GM18858 (cell line): Measurements from ENCODE around the gene EXO1.

Experiments
- ATAC-seq: cut with Tn5 transposase; IDR thresholded peaks from one replicate; pipeline ENCODE4 v1.9.1; 2021; ENCODE audit not compliant: unreplicated experiment

EXO1 gene

DNA sequence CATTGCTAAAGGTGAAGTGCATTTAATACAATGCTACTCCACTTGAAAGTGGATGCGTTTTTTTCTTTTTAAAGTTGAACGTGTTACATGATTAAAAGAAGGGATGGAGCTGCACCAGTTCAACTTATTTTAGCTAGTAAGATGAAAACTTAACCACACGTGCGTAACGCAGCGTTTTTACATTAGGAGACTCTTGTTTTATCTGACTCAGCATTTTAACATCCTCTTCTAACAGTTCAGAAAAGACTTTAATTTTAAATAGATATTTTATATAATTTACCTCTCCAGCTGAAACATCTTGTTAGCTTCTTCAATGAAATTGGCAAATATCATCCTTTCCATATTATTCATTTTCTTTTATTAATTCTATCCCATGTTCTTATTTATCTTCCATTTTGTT, 33.4 kb downstream of the EXO1 start:
- ATAC-seq, result no peak

DNA sequence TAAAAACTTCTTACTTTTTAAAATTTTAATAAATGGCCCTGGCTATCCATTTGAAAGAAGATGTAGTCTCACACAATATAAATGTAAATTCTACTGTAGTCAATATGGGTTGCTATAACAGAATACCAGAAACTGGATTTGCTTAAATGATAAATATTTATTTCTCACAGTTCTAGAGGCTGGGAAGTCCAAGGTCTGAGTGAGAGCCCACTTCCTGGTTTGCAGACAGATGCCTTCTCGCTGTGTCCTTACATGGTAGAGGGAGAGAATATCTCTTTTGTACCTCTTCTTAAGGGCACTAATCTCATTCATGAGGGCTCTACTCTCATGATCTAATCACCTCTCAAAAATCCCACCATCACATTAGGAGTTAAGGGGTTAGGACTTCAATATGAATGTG, 35.2 kb downstream of the EXO1 start:
- ATAC-seq, result no peak

DNA sequence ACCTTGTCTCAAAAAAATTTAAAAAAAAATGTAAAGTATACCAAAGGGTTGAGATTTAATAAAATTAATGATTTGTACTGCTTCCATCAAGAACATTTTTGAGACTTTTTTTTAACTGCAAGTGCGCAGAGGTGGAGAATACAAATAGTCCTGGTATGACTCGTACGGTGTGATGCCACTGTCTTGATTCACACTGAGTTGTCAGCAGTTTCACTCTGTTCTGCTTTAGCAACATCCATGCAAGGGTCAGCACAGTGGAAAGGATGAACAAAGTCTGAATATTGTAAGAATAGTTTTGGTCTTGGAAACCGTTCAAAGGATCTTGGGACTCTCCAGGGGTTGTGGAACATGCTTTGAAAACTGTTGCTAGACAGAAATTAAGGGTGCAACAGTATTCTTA, 40.2 kb downstream of the EXO1 start:
- no peak for ATAC-seq

DNA sequence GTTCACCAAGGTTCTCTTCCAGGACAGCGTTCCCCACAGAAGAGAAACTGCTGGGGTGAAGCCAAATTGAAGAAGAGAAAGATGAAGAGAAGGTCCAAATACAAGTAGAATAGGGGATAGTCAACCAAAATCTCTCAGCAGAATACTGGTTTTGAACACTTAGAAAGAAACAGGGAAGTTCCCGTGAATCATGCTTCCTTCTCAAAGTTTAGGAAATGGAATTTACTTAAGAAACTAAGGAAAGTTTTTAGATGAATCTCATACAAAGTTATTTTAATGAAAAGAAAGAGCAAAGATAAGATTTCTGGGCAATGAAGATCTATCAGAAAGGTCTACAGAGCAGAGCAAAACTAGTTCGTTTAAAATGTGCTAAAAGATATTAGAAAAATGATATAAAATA, 43.3 kb downstream of the EXO1 start:
- ATAC-seq, result no peak

DNA sequence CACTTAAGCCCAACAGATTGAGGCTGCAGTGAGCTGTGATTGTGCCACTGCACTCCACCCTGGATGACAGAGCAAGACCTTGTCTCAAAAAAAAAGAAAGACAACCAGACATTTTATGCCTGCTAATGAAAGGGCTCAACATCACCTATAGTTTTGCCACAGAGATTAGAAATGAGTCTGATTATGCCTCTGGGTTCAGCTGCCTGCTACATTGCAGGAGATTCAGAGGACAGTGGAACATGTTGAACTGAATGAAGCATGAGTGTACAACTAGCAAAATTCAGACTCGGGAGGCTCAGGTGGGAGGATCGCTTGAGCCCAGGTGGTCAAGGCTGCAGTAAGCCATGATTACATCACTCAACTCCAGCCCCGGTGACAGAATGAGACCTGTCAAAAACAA, 46.0 kb downstream of the EXO1 start:
- no peak for ATAC-seq

DNA sequence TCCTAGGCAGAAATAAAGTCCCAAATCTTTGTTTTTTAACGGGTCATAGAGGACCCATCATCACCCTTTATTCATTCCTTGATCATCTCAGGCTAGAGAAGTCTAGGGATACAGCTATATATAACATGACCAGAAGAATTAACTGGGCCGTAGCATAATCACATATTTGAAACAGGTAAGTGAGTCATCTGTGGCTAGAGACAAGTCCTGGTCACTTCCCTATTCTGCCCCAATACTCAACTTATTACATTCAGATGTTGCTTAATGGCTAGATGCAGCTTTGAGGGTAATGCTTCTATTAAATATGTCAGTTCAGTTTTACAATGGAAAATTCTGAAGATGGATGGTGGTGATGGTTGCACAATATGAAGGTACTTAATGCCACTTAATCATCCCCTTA, 47.0 kb downstream of the EXO1 start:
- peak; percentile 68 for ATAC-seq

DNA sequence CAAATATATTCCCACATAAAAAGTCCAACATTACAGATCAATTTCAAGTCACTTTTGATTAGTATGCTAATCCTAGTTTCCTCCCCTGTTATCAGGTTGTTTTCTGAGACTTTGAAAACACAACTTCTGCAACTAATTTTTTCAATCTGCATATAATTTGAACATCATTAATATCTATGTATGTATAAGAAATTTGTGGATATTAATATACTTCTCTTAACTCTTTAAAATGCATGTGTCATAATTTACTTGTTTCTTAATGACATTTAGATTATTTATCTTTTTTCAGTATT, 48.6 kb downstream of the EXO1 start:
- no peak for ATAC-seq

DNA sequence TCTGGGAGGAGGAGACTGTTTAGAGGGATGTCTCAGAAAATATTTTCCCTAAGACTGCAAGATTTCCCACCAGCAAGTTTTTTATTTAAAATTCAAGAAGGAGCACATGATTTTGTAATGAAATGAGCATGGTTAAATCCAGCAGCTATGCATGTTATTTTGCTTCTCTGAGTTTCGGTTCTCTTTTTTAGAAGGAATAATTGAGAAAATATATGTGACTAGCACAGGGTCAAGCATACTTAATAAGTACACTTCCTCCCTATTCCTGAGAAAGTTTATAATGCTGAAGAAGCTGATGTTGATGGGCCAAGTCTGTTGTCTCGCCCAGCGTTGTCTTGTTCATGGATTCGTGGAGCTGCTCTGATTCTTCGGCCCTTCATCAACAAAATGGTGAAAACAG, 51.2 kb downstream of the EXO1 start:
- ATAC-seq, result no peak

DNA sequence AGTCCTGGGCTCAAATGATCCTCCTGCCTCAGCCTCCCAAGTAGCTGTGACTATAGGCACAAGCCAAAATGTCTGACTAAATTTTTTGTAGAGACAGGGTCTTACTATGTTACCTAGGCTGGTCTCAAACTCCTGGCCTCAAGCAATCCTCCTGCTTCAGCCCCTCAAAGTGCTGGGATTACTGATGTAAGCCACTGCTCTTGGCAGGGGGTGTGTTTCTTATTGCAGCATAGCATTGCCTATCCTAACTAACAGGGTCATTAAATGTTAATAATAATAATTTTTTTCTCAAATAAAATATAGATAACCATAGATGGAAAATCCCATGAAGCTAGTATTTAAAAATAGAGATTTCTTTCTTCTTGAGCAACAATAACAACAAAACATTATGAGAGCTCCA, 52.4 kb downstream of the EXO1 start:
- no peak for ATAC-seq

DNA sequence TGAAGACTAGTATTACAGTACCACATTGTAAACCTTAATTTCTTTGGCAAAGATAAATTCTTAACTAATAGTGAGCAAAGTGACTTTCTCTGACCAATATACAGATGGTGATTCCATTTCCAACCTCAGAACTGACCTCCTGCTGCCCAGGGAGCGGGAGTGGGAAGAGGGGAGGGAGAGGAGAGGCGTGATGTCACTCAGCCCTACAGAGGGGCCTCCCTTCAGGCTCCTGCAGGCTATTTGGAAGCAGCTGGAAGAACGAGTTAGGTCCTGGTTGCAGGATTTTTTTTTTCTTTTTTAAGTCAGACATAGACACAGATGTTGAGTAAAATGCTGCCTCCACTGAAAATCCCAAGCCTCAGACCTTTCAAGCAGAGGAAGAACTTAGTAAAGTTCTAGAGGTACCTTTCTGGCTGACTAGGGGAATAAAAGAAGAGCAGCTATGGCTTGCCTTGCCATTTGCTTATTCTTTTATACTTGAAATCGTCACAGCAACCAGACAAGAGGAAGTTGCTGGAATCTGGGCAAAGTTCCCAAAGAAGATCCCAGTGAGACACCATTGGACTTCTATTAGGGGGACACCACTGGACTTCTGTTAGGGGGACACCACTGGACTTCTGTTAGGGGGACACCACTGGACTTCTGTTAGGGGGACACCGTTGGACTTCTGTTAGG, 54.5 kb downstream of the EXO1 start:
- ATAC-seq, result no peak

DNA sequence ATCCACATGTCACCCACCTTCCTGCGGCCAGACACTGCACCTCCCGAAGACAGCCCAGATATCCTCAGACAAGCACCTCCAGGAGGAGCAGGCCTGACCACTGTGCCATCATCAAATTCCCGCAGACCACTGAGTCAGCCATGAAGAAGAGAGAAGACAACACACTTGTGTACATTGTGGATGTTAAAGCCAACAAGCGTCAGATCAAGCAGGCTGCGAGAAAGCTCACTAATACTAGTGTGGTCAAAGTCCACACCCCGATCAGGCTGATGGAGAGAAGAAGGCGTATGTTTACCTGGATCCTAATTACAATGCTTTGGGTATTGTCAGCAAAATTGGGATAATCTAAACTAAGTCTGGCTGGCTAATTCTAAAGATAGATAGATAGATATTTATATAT, 68.2 kb downstream of the EXO1 start:
- no peak for ATAC-seq

DNA sequence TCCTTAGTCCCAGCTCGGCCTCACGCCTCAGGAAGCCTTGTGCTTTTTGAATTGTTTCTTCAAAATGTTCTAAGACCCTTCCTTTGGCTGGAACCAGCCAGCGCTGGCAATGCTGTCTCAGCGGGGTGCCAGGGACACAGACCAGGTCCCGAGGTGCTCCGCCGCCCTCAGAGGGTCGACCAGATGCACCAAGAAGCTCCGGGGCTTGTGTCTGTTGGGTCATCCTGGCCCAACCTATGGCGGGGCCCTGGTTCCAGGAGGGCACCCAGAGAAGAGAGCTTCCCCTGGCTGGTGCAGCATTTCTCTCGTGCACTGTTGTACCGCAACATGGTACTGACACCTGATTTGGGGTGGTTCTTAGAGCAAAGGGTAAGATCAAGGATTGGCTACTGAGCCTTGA, 69.5 kb downstream of the EXO1 start:
- ATAC-seq, result no peak

DNA sequence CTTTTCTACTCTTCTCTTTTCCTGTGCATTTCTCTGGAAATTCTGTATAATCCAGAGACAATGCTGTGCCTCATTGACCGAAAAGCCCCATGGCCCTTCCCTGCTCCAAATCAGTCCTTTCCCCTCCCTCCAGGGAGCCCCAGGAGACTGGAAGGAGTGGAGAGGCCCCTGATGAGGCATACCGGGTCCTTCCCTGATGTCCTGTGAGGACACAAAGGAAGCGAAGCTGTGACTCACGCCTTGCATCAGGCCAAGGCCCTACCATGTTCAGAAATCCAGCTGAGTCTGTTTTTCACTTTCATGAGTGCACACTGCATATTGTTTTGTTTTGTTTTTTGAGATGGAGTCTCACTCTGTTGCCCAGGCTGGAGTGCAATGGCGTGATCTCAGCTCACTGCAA, 70.9 kb downstream of the EXO1 start:
- no peak for ATAC-seq

DNA sequence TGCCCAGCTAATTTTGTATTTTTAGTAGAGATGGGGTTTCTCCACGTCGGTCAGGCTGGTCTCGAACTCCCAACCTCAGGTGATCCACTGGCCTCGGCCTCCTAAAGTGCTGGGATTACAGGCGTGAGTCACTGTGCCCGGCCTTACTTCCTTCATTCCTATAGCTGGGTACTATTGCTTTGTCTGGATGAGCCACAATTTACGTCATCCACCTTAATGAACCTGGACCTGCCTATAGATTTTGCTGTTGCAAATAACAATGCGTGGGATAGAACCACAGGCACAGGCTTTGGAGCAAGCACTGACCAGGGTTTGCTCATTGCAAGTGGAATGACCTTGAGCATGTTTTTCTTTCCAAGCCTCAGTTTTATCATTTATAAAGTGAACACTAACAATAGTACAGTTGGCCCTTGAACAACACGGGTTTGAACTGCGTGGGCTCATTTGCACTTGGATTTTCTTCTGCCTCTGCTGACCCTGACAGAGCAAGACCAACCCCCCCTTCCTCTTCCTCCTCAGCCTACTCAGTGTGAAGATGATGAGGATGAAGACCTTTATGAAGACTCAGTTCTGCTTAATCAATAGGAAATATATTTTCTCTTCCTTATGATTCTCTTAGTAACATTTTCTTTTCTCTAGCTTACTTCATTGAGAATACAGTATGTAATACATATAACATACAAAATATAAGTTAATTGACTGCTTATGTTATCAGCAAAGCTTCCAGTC, 76.2 kb downstream of the EXO1 start:
- no peak for ATAC-seq

DNA sequence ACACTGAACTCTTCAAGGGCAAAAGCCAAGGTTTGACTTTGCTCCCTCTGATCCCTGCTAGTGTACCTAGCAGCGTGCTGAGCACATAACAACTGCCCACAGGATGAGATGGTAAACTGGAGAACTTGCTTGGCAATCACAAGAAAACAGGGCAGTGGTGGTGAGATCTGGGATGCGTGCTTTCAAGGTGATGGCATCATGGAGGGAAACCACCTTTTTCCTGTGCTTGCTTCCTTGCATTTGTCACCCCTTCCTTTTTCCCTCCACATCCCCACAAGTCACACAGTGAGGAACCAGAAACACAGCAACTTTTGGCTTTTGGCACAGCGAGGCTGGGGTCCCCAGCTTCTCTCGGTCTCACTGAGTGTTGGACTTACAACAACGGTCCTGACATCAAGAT, 78.1 kb downstream of the EXO1 start:
- ATAC-seq, result no peak

DNA sequence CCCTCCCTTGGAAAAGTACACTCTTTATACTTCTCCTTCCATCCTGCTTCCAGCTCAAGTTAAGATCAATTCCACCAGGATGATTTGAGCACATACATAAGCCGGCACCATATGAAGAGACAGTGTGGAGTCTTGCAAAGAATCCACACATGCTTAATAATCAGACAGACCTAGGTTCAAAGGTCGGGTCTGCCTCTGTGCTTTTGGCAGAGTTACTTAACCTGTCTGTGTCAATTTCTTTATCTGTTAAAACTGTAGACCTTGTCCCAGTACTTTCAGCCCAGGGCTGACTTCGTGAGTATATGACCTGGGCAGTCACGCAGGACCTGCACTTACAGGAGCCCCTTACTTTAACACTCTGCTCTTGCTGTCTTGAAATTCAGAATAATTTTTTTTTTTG, 79.3 kb downstream of the EXO1 start:
- no peak for ATAC-seq

DNA sequence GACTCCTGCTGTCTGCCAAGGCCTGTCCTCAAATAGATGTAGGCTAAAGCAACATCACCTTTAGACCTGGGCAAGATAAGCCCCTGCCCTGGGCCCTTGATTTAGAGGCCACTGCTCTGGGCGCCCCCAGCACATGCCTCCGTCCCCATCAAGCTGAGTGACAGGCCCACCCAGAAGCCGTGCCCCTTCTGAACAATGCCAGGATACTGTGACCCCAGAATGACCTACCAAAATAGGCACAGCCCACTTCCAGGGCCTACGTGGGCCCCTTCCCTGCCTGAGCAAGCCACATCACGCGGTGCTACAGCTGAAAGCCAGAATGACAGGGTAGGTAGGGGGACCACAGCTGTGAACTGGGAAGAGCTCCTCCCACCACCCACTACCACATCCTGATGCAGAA, 84.8 kb downstream of the EXO1 start:
- no peak for ATAC-seq

DNA sequence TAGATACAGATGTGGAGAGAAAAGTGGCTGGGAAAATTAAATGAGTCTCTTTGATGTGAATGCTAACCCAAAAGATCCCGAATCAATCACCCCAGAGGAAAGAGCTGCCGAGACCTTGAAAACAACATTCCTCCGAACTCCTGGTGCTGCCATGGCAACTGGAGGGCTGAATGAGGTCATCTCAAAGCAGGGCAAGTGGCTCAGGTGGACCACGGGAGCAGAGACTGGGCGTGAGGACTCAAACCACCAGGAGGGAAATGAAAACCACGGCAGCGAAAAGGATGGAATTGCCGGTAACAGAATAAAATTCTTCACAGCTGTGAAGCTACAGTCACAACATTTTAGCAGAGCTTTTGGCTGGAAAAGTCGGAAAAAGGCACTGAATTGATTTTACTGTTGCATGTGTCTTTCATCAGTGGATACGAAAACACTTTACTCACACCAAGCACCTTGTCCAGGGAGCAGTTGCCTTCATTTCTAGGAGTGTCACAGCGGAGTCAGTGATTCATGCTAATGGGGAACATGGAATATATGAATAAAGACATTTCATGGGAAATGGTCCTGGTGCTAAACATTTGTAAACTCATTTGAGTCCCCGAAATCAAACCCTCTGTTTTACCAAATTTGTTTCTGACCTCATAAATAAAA, 86.3 kb downstream of the EXO1 start:
- no peak for ATAC-seq

DNA sequence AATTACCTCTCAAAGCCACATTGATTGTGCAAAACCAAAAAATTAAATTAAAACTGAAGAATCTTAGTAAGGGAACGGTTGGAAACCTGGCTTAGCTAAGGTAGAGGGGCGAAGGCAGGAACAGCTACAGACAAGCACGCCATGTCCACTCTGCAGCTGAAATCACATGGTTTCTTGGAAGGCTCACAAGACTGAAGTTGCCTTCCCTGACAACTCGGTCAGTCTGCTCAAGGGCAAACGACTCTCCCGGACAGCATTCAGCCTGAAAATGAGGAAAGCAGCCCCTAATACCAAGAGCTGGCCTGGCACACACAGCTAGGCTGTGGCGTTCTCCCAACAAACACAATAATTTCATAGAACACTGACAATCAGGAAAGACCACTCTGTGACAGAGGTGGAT, 86.9 kb downstream of the EXO1 start:
- no peak for ATAC-seq
